HG03095 (cell line): Measurements from ENCODE around the gene PPHLN1.

Source experiments
- ATAC-seq: cut with Tn5 transposase; IDR thresholded peaks from one replicate; pipeline ENCODE4 v1.9.1; 2021; ENCODE audit warnings: moderate library complexity; ENCODE audit not compliant: unreplicated experiment

The PPHLN1 gene

GRCh38 chr12:42325653-42326474, at the start of gene PPHLN1, which contains the start of gene ZCRB1:
Gene PPHLN1, plus strand, starts transcription at chr12:42326167. Its CDS starts 9,736 bp downstream, at chr12:42335903.
Gene ZCRB1, minus strand, starts transcription at chr12:42326094. Its CDS starts 1,992 bp downstream, at chr12:42324102.
- peak; percentile 91 for ATAC-seq

DNA sequence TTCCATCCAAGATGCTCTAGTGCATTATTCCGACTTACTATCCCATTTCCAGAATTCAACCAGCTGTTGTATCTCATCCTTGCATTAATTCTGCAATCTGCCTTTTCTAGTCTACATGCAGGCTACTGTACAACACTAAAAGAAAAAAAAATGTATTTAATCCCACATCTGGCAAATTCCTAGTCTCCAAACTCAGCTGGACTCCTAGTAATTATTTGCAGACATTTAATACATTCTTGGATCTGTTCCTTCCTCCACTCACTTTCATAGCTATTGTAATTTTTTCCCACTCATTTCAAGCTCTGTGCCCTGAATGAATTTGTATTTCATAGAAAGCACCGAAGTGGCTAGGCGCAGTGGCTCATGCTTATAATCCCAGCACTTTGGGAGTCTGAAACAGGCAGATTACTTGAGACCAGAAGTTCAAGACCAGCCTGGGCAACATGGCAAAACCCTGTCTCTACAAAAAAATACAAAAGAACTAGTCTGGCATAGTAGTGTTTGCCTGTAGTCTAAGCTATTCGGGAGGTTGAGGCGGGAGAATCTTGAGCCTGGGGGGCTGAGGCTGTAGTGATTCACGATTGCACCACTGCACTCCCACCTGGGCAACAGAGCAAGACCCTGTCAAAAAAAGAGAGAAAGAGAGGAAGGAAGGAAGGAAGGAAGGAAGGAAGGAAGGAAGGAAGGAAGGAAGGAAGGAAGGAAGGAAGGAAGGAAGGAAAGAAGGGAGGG, 48.4 kb upstream of the PPHLN1 start:
- no peak for ATAC-seq

DNA sequence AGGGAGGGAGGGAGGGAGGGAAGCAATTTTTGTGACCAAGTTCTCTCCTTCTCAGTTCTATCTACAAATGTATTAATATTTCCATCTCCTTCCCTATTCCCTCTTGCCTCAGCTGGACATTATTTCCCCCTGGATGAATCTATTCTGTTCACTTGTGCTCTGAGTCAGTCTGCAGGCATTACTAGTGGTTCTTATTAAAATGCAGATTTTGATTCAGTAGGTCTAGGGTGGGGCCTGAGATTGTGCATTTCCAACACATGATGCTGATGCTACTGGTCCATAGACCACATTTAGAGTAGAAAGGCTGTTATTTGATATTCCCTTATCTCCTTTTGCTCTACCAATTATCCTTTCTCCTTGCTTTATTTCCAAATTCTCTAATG, 47.8 kb upstream of the PPHLN1 start:
- ATAC-seq: no peak

DNA sequence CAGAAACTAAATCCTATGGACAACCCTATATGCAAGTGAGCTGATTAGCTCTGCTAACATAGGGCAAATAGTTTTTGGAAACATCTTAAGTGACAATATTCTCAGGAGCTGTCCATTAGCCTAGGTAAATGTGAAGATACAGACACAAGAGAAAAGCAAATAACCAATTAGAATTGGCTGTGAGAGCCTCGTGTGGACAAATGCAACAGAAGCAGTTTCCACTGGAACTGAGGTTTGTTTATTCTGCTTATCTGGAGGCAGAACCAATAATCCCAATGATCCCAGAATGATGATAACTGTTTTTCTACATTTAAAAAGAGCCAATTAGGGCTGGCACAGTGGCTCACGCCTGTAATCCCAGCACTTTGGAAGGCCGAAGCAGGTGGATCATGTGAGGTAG, 44.7 kb upstream of the PPHLN1 start:
- ATAC-seq: no peak

DNA sequence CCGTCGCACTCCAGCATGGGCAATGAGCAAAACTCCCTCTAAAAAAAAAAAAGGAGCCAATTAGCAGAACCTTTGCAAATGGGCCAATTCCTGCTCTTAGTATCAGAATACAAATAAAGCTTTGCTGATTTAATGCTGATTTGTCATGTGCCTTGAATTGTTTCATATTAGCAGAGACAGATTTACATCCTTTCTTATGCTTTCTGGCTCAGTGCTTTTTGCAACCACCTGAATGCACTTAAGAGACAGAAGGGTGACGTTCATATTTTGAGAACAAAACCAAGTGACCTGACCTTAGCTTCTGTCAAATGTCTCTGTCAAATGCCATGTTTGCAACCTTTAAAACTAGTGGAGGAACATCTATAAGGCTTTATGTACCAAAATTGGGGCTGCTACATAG, 44.1 kb upstream of the PPHLN1 start:
- no peak for ATAC-seq

DNA sequence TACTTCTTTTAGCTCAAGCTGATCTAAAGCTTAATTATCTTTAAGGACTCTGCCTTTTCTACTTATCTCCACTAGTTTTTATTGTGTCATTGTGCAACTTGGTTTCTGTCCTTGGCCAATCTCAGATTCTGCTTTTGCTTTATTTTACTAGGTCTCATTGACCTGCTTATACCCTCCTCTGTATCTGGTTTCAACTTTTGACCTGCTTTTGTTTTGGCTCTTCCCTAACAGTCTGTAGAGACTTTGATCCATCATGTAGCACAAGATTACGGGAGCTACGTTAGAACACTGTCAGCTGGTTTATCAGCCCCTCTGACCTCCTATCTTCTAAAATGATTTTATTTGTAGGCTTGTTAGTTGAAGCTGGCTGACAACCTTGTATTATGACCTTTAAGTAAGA, 43.7 kb upstream of the PPHLN1 start:
- no peak for ATAC-seq

GRCh38 chr12:42283739-42284138, 42.2 kb upstream of the PPHLN1 start:
- ATAC-seq: no peak

DNA sequence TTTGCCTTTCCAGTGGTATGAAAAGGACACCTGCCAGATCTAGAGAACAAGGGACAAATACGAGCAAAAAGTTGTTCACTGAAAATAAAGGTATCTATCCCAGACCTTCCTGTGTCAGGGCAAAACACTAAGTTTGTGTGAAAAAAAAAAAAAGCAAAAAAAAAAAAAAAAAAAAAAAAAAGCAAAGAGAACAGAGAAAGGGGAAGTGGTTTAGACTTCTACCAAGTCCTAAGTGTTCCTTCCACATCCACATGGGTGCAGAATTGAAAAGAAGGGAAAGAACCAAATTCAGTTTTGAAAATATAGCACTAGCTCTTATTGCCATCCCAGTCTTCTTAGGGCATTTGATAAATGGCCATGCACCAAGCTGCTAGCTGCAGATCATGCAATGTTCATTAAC, 41.8 kb upstream of the PPHLN1 start:
- ATAC-seq: no peak

- no peak for ATAC-seq
Observed at GRCh38 chr12:42284876-42285275, 41.1 kb upstream of the PPHLN1 start.

GRCh38 chr12:42285431-42285830, 40.5 kb upstream of the PPHLN1 start:
- ATAC-seq: no peak

DNA sequence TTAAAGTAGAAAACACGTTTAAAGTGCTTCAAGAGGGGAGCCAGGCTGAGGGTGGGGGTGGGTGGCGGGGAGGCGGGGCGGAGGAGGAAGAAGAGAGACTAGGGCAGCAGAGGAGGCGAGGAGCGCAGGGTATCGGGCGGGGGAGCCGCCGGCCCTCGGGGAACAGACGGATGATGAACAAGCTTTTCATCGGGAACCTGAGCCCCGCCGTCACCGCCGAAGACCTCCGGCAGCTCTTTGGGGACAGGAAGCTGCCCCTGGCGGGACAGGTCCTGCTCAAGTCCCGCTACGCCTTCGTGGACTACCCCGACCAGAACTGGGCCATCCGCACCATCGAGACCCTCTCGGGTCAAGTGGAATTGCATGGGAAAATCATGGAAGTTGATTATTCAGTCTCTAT, 39.2 kb upstream of the PPHLN1 start:
- ATAC-seq: no peak

- no peak for ATAC-seq
Observed at GRCh38 chr12:42288544-42288943, 37.4 kb upstream of the PPHLN1 start.

DNA sequence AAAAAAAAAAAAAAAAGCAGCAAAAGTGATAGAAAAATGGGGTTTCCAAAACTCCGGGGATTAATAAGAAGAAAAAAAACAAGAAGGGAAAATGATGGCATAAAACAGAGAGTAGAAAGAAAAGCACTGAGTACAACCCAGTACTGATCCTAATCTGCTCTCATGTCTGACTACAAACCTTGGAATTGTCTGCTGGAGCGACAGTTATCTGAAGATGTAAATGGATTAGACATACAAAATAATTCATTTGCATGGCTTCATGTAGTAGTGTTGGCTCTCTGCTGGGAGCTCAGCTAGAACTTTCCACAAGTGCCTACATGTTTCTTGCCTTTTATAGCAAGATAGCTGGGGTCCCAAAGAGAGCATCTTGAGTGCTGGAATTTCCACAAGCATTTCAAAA, 34.3 kb upstream of the PPHLN1 start:
- no peak for ATAC-seq

GRCh38 chr12:42296503-42297109, 29.4 kb upstream of the PPHLN1 start:
- ATAC-seq: no peak

GRCh38 chr12:42298887-42299286, 27.1 kb upstream of the PPHLN1 start:
- no peak for ATAC-seq

- peak; percentile 86 for ATAC-seq
Observed at GRCh38 chr12:42299392-42300308, 26.3 kb upstream of the PPHLN1 start.

- no peak for ATAC-seq
Observed at GRCh38 chr12:42306297-42306696, 19.7 kb upstream of the PPHLN1 start.

GRCh38 chr12:42308390-42308789, 17.6 kb upstream of the PPHLN1 start:
- no peak for ATAC-seq

- ATAC-seq: no peak
Observed at GRCh38 chr12:42309996-42310395, 16.0 kb upstream of the PPHLN1 start.

GRCh38 chr12:42315108-42315507, 10.9 kb upstream of the PPHLN1 start:
- ATAC-seq: no peak

GRCh38 chr12:42320796-42321195, 5.2 kb upstream of the PPHLN1 start:
- ATAC-seq: no peak
